Measurements from ENCODE around the gene FBXW7.

- TF ChIP-seq REST (IDR thresholded peaks at IDR 0.05; ENCODE audit: low read depth), result no peak
- no peak for TF ChIP-seq TAF1 (IDR thresholded peaks at IDR 0.05; ENCODE audit: low read depth)
- TF ChIP-seq CREB1 (IDR thresholded peaks at IDR 0.05; ENCODE audit: low read depth), result no peak
- TF ChIP-seq MAX (IDR thresholded peaks at IDR 0.05), result no peak
- TF ChIP-seq EGR1 (IDR thresholded peaks at IDR 0.05), result no peak
- TF ChIP-seq EP300 (IDR thresholded peaks at IDR 0.05; ENCODE audit: borderline replicate concordance), result no peak
- no peak for TF ChIP-seq YY1 (IDR thresholded peaks at IDR 0.05; ENCODE audit: low read depth)
- no peak for TF ChIP-seq USF1 (IDR thresholded peaks at IDR 0.05)
Observed at GRCh38 chr4:152308951-152309350, 226.9 kb downstream of the FBXW7 start.
